Measurements from ENCODE around the gene RMI1.

GRCh38 chr9:83991355-83991754 is 10.8 kb downstream of the RMI1 start:
- TF ChIP-seq POLR2A (IDR thresholded peaks at IDR 0.05) (no peak), CTCF (IDR thresholded peaks at IDR 0.05) (no peak)

All from tibial nerve (tissue), 3 donors.